Activated CD4-positive, alpha-beta T cell treated with anti-CD3 and anti-CD28 coated beads, Interleukin-2, amount 50 U/mL, for 1 hour (primary cell): ENCODE results near the gene ARHGEF39.
"Not testable (repeated sequence)": the region's sequence is repeated elsewhere in the genome, so short reads cannot be mapped to it uniquely, and the experiment has no call there.

Experiments used
- DNase-seq: peaks from one replicate; pipeline ENCODE4 v3.0.0-alpha.2; 2020

The ARHGEF39 gene

DNA sequence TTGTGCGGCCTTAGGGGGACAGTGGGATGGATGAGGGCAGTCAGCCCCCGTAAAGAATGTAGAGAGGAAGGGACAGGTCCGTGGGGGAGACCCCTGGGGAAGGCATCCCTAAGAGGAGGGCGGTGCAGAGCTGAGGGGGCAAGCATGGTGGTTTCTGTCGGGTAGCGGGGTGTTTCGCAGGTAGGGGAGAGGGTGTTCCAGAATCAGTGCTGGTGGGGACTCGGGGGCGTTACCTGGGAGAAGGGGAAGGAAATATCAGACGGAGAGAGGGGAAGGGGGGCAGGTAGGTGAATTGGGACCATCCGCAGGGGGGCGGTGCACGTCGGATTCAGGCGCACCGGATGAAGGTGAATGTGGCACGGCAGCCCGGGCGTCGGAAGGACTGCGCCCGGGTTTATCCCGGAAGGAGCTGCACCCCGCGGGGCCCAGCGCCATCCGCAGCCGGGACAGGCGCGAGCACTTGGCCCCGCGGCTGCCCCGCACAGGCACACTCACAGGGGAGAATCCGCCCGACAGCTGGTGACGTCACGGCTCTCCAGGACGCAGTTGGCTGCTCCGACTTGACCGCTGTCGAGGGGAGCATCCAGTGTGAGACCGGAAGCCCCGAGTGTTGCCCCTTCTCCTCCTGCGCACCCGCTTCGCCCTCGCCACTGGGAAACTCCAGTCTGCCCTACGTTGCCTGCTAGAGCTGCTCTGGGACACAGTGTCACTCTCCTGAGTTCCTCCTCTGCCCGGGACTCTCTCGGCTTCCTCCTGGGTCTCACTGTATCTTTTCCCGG is 48.1 kb downstream of the ARHGEF39 start:
- DNase-seq, result peak; percentile 57

DNA sequence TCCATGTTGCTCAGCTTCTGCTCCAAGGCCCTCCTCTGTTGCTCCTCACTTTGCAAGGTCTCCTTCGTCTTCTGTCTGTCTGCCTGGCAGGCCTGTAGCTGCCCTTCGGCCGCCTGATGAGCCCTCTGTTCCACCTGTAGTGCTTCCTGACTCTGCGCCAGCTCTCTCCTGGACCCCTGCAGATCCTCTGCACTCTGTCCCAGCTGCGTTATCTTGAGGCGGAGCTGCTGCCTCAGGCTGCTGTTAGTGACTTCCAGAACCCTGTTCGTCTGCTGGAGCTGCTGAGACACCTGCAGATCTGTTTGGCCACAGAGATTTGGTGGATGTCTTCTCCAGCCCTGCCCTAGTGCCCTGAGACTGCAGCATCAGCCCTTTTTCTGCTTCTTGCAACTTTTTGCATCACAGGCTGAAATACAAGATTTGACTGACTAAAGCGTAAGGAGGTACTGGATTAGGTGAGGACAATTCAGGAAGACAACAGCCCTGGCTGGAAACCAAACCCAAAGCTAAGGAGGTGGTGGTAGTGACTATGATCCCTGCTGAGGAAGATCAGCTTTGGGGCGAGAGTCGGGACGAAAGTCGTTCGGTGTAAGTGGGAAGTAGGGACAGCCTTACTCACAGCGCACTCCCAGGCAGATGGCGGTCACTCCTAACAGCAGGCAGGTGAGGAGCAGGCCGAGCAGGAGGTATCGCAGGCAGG is 48.9 kb downstream of the ARHGEF39 start:
- DNase-seq, result no peak

DNA sequence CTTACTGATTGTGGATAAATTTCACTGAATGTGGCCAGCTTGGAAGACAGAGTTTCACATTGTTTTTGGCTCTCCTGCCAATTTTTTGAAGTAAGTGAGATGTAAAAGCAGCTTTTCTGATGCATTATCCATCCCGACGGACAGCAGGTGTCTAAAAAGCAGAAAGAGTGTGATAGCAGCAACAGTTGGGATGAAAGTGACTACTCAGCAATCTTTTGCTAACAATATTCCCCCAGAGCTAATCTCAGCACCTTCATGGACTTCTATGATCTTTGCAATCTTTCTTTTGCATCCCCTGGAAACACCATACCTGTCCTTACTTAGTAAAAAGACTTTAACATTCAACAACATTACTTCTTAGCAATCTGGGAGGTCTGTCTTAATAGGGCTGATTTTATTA is 52.2 kb downstream of the ARHGEF39 start:
- no peak for DNase-seq

DNA sequence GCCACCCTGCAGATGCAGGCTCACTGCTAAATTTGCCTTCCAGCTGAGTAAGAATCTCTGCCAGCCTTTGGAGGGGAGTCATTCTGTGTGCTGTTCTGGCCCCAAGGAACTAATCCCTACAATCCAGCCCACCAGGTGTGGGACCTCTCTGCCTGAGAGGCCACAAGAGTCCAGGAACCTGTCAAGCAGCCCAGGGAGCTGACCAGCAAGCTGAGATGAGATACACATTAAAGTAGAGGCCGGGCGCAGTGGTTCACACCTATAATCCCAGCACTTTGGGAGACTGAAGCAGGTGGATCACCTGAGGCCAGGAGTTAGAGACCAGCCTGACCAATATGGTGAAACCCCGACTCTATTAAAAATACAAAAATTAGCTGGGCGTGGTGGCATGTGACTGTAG is 52.9 kb downstream of the ARHGEF39 start:
- DNase-seq, result not testable (repeated sequence)

DNA sequence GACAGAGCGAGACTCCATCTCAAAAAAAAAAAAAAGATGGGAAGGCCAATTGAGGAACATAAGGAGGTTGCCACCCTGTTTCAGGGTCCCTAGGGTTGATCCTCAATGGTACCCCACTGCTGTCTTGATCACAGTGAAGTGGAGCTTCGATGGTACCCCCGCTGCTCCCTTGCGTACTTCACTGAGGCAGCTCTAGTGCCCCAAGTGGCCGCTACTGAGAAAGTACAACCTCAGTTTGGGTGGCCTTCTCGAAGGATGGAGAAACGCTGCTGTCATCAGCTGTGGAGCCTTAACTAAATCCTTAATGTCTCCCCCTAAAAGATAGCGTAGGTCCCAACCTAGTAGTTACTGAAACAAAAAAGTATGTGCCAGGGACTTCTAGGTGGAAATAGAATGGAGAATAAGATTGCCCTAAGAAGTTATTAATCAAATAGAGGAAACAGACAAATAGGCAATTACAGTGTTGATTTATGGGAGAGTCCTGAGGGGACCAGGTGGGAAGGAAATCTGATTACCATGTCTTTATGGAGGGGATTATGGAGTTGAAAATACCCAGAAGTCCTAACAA is 53.7 kb downstream of the ARHGEF39 start:
- peak; percentile 57 for DNase-seq

DNA sequence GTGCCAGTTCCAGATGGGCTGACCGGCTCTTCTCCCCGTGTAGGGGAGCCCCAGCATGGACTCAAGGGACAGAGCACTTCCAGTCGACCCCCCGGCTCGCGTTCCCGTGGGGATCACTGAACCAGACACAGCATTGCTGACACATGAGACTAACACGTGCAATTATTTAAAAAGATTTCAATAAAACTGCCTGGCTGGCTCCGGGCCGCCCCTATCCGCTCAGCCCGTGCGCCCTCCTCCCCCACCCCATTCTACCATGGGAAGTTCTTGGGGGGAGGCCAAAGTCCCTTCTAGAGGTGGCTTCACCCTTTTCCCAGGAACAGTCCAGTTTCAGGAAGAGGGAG is 55.2 kb downstream of the ARHGEF39 start:
- no peak for DNase-seq
